HG02840 (cell line): ENCODE data around the gene VAV3.

Experiments used
- ATAC-seq: cut with Tn5 transposase; IDR thresholded peaks from one replicate; pipeline ENCODE4 v1.9.1; 2021; ENCODE audit warnings: mild to moderate bottlenecking, moderate library complexity, moderate number of reproducible peaks; ENCODE audit not compliant: unreplicated experiment, low FRiP score

Gene VAV3

GRCh38 chr1:107609808-107610207, 355.2 kb downstream of the VAV3 start:
- ATAC-seq: no peak

GRCh38 chr1:107604825-107605224, 360.2 kb downstream of the VAV3 start:
- no peak for ATAC-seq

DNA sequence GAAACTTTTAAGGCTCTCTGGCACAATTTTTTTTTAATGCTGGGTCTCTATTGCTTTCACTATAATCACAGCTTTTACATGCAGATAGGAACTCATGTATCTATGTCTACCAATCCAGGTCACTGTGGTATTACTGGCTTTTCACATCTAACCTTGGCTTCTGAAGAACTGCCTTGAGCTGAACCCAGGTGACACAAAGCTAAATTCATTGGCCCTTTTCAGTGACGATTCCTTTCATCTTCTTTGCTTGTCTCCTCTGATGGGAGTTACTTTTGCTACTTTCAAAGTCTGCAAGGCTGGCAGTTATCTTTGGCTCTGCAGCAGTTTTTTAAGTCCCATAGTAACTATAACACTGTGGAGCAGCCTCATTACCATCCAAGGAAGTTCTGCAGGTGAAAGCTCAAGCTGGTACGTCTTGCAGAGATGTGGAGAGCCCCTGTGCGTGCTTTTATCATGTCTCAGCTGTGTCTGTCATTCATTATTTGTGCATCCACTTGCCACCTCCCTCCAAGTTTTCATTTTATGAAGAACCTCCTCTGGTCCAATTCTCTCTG, 364.3 kb downstream of the VAV3 start:
- ATAC-seq: no peak

DNA sequence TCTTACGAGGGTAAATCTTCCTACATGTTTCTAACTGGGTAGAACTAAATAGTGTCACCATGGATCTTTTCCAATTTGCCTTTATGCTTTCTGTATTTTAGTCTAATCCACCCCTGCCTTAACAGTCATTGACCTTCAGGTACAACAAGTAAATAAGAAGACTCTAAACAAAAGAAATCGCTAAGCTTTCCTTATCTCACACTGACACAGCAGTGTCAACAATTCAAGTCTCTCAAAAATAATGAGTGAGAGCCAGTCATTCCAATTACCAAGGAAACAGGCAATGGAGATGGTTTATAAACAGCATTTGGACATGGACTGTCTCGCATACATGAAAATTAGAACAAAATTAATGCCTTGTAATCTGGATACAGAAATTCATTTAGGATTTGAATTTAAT, 365.8 kb downstream of the VAV3 start:
- no peak for ATAC-seq

GRCh38 chr1:107597290-107597689, 367.7 kb downstream of the VAV3 start:
- no peak for ATAC-seq

- no peak for ATAC-seq
Observed at GRCh38 chr1:107594536-107594935, 370.4 kb downstream of the VAV3 start.

GRCh38 chr1:107593501-107594209, 371.3 kb downstream of the VAV3 start:
- no peak for ATAC-seq

GRCh38 chr1:107590900-107591622, 373.9 kb downstream of the VAV3 start:
- peak; percentile 62 for ATAC-seq

GRCh38 chr1:107590087-107590486, 374.9 kb downstream of the VAV3 start:
- no peak for ATAC-seq

- ATAC-seq: no peak
Observed at GRCh38 chr1:107588321-107588720, 376.7 kb downstream of the VAV3 start.

GRCh38 chr1:107575226-107575625, 389.8 kb downstream of the VAV3 start:
- ATAC-seq: no peak

DNA sequence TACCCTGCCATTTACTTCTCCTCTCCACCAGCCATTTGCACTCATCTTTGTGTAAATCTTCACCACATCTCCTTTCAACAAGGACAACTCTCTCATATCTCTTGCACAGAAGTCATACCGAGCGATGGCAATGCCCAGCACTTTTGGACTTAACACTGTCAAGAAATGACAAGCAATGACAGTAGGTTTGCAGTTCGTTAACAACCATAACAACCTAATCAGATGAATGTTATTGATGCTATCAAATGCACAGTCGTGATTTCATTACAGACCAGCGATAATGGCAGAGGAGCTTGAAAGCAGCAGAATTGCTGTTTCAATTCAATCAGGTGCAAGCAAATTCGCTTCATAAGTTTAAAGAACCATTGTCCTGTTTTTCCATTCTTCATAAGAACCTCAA, 390.9 kb downstream of the VAV3 start:
- ATAC-seq: no peak

GRCh38 chr1:107572674-107573211, 392.2 kb downstream of the VAV3 start:
- ATAC-seq: no peak

DNA sequence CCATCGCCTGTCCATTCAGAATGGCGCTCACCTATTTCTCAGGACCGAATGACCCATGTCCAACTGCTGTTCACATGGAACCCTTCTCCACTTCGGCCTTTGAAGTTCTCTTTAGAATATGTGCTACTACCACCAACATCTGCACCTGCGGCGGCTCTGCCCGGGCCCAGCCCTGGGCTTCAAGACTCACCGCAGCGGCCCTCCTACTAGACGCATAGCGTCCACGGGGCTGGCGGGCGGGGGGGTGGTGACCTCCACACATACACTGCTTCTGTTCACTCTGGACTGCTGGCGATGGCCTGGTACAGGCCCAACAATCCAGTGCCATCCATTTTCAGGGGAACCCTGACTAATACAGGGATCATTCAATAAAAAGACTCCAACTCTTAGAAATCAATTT, 394.2 kb downstream of the VAV3 start:
- no peak for ATAC-seq

GRCh38 chr1:107563441-107563840, 401.5 kb downstream of the VAV3 start:
- no peak for ATAC-seq

- ATAC-seq: no peak
Observed at GRCh38 chr1:107559881-107560280, 405.1 kb downstream of the VAV3 start.

DNA sequence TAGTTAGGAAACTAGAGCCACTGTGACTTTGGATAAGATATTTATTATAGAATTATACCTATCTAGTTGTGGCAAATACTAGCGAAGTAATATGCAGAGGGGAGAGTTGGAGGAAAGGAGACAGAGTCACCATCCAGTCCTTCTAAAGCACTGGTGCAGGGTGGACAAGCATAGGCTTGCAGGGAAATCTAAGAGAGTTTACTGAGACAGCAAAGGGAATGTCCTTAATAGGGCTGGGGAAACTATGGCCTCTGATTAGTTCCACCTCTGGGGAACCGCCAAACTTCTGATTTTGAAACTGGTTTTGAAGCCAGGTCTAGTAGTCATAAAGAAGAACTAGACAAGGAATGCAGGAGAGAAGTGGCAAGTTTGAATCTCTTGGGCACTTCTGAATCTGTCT, 407.9 kb downstream of the VAV3 start:
- ATAC-seq: no peak

- no peak for ATAC-seq
Observed at GRCh38 chr1:107555578-107555977, 409.4 kb downstream of the VAV3 start.

- ATAC-seq: no peak
Observed at GRCh38 chr1:107552781-107553180, 412.2 kb downstream of the VAV3 start.

DNA sequence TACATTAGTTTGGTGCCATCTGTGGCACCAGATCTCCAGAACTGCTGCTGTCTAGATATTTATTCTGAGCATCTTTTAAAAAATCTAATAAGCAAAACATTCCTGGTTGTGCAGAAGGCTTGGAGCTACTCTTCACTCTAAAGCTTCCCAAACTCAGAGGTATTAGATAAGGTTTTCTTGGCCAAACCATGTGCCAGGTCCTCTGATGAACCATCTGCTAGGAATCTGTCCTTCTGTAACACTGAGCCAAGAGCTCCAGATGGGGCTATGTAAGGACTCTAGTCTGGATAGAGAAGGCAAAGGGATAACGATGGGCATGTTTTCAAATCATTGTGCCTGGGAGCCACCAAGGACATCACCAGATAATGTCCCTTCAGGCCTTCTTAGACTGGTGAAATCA, 413.5 kb downstream of the VAV3 start:
- no peak for ATAC-seq

DNA sequence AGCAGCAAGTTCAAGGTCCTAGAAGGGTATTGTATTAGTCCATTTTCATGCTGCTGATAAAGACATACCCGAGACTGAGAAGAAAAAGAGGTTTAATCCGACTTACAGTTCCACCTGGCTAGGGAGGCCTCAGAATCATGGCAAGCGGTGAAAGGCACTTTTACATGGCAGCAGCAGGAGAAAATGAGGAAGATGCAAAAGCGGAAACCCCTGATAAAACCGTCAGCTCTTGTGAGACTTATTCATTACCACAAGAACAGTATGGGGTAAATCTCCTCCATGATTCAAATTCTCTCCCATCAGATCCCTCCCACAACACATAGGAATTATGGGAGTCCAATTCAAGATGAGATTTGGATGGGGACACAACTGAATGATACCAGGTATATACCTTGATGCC, 414.6 kb downstream of the VAV3 start:
- ATAC-seq: no peak
